Parathyroid adenoma (tissue), 2 donors: ENCODE results near the gene MGARP.

ENCODE experiments used
- H2AFZ ChIP-seq: fragments of 300-600 bp; sonication (generic); one replicate; pipeline ENCODE4 v1.7.0; 2017; ENCODE audit warnings: antibody characterized with exemption, mild to moderate bottlenecking
- H3K27ac ChIP-seq: fragments of 300-600 bp; sonication (generic); one replicate; pipeline ENCODE4 v1.7.0; 2017
- H3K27me3 ChIP-seq: fragments of 300-600 bp; sonication (generic); one replicate; pipeline ENCODE4 v1.7.0; 2017; ENCODE audit warnings: low read length; ENCODE audit not compliant: control insufficient read depth, insufficient read depth
- H3K36me3 ChIP-seq: fragments of 300-600 bp; sonication (generic); one replicate; pipeline ENCODE4 v1.7.0; 2017; ENCODE audit warnings: low read length; ENCODE audit not compliant: control insufficient read depth, insufficient read depth
- H3K4me1 ChIP-seq: fragments of 300-600 bp; sonication (generic); one replicate; pipeline ENCODE4 v1.7.0; 2017; ENCODE audit warnings: control low read depth
- H3K4me2 ChIP-seq: fragments of 300-600 bp; sonication (generic); one replicate; pipeline ENCODE4 v1.7.0; 2017; ENCODE audit warnings: low read length
- H3K4me3 ChIP-seq: fragments of 300-600 bp; sonication (generic); one replicate; pipeline ENCODE4 v1.7.0; 2017; ENCODE audit warnings: low read depth, low read length
- H3K79me2 ChIP-seq: fragments of 300-600 bp; sonication (generic); one replicate; pipeline ENCODE4 v1.7.0; 2017; ENCODE audit warnings: control low read depth
- H3K9ac ChIP-seq: fragments of 300-600 bp; sonication (generic); one replicate; pipeline ENCODE4 v1.7.0; 2017; ENCODE audit warnings: mild to moderate bottlenecking
- H3K9me3 ChIP-seq: fragments of 300-600 bp; sonication (generic); one replicate; pipeline ENCODE4 v1.7.0; 2017; ENCODE audit warnings: low read length; ENCODE audit not compliant: control insufficient read depth
- TF ChIP-seq, protein P1 (sequence below): fragments of 300-600 bp; sonication (generic); IDR thresholded peaks from one replicate; pipeline ENCODE4 v1.7.0; 2017; ENCODE audit warnings: antibody characterized with exemption, mild to moderate bottlenecking
- donor health status: primary hyperparathyroidism.

MGARP gene

DNA sequence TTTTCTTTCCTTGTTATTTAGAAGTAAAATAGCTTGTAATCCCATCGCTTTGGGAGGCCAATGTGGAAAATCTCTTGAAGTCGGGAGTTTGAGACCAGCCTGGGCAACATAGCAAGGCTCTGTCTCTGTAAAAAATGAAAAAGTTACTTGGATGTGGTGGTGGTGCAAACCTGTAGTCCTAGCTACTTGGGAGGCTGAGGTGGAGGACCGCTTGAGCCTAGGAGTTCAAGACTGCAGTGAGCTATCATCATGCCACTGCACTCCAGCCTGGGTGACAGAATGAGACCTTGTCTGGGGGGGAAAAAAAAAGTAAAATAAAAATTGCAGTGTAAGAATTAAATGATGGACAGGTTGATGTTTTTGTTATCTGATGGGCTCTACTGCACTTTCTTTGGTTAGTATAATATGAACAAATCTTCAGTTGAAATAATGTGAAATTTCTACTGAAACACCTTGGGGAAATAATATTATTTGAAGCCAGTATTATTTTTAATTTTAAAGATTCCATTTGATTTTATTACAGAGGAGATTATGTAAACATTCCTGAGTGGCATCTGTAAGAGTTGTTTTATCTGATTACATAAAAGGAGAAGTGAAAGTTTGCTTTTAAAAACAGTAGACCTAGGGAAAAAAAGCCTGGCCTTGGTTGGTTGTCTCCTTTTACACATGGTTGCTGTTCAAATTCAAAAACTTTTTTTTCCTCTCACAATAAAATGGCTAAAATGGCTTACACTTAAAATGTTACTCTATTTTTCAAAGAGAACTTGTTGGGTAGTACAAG, 32.7 kb upstream of the MGARP start:
- no peaks in the 10 kb centered on the region for H3K4me1 ChIP-seq
- TF ChIP-seq, protein P1, sequence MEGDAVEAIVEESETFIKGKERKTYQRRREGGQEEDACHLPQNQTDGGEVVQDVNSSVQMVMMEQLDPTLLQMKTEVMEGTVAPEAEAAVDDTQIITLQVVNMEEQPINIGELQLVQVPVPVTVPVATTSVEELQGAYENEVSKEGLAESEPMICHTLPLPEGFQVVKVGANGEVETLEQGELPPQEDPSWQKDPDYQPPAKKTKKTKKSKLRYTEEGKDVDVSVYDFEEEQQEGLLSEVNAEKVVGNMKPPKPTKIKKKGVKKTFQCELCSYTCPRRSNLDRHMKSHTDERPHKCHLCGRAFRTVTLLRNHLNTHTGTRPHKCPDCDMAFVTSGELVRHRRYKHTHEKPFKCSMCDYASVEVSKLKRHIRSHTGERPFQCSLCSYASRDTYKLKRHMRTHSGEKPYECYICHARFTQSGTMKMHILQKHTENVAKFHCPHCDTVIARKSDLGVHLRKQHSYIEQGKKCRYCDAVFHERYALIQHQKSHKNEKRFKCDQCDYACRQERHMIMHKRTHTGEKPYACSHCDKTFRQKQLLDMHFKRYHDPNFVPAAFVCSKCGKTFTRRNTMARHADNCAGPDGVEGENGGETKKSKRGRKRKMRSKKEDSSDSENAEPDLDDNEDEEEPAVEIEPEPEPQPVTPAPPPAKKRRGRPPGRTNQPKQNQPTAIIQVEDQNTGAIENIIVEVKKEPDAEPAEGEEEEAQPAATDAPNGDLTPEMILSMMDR: no peak

DNA sequence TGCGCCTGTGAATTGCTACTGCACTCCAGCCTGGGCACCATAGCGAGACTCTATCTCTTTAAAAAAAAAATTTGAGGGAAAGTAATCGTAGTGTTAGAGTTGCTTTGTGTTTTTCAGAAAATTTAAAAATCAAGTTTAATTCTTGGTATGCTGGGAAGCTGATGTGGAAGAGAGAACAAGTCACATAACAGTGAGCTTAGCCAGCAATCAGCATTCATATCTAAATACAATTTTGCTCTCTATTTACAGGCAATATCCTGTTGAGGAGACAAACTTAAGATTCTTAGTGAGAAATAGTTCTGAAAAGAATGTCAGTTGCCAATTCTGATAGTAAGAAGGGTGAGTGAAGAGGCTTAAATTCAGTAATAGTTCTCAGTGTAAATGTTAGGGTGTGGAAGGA, 31.9 kb upstream of the MGARP start:
- H3K36me3 ChIP-seq: no peaks in the 10 kb centered on the region
- H3K4me1 ChIP-seq: no peaks in the 10 kb centered on the region
- H2AFZ ChIP-seq: no peak overlapping the region
- H3K79me2 ChIP-seq: peaks cover 12% of the 10 kb centered on the region
- H3K27ac ChIP-seq: no peak overlapping the region
- no peak overlapping the region for H3K9ac ChIP-seq
- H3K4me3 ChIP-seq: no peak overlapping the region
- TF ChIP-seq, protein P1: no peak
- H3K4me2 ChIP-seq: no peak overlapping the region
- H3K27me3 ChIP-seq: no peaks in the 10 kb centered on the region
- no peaks in the 10 kb centered on the region for H3K9me3 ChIP-seq

More for the DNA sequence above, 32.7 kb upstream of the MGARP start:
- Histone ChIP-seq H3K79me2 (peaks cover 18% of the 10 kb centered on the region), H2AFZ (no peak overlapping the region), H3K4me3 (no peak overlapping the region), H3K4me2 (peak overlapping the region; percentile 17), H3K36me3 (no peaks in the 10 kb centered on the region), H3K9me3 (no peaks in the 10 kb centered on the region), H3K27me3 (no peaks in the 10 kb centered on the region), H3K27ac (no peak overlapping the region), H3K9ac (no peak overlapping the region)

DNA sequence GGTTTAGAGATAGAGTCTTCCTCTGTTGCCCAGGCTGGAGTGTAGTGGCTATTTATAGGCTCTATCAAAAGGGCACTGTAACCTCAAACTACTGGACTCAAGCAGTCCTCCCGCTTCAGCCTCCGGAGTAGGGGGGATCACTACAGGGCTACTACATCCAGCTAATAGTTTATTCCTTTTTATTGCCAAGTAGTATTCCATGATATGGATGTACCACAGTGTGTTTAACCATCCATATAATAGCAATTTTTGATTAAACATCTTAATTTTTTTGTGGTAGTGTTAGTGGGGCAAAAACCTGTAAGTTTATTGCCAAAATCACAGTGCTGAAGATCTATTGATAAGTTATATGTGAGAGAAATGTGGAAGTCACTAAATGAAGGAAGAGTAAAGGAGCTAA, 24.9 kb upstream of the MGARP start:
- H2AFZ ChIP-seq: no peak overlapping the region
- TF ChIP-seq, protein P1: no peak
- H3K4me3 ChIP-seq: no peak overlapping the region
- H3K4me2 ChIP-seq: no peak overlapping the region
- no peaks in the 10 kb centered on the region for H3K9me3 ChIP-seq
- H3K36me3 ChIP-seq: no peaks in the 10 kb centered on the region
- peaks cover 16% of the 10 kb centered on the region for H3K79me2 ChIP-seq
- H3K9ac ChIP-seq: no peak overlapping the region
- no peaks in the 10 kb centered on the region for H3K4me1 ChIP-seq
- H3K27ac ChIP-seq: no peak overlapping the region
- H3K27me3 ChIP-seq: no peaks in the 10 kb centered on the region

DNA sequence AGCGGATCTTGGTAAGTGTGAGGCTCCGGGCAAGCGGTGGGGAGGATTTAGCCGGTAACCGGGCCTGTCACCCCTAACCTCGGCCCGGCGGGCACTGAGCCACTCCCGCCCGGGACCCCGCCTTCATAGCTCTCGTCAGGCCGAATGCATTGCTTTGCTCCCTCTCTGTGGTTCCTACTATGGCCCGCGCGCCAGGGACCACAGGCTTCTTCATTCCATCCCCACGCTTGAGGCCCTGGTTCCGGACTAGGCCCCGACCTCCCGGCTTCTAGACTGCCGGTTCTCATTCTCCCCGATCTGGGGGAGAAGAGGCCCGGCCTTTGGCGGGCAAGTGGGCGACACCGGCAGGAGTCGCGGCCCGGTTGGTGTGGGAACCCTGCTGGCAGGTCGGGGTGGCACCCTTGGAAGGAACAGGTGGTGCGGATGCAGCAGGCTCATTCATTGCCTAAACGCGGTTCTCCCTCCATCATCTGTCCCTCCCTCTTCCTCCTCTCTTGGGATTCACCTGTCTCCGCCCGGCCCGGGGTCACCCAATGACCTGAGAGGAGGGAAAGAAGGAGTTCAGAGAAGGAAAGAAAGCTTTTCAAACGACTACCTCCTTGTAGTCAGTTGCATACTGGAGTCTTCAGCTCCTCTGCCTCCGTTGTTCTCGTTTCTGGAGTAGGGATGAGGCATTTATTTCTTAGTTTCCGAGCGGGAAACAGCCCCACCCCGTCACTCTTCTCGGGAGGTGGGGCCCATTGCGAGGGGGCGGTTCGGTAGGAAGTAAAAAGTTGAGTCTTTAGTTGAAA, 22.0 kb upstream of the MGARP start, which contains the start of gene NDUFC1:
TSS of gene NDUFC1 (minus strand) at position 657 of the 791 bp plus-strand sequence. CDS start 6,679 bp downstream, outside the sequence.
- Histone ChIP-seq H3K9ac (peak within 1 kb of the TSS; percentile 3), H3K36me3 (no peaks in the 10 kb centered on the region), H3K27me3 (no peaks in the 10 kb centered on the region), H3K27ac (peak within 1 kb of the TSS; percentile 87), H3K4me2 (peak within 1 kb of the TSS; percentile 75), H3K9me3 (no peaks in the 10 kb centered on the region), H3K4me1 (no peaks in the 10 kb centered on the region), H3K79me2 (peaks cover 12% of the 10 kb centered on the region), H2AFZ (peak within 1 kb of the TSS; percentile 93), H3K4me3 (peak within 1 kb of the TSS; percentile 83)
- TF ChIP-seq, protein P1: no peak
